ENCODE results near the gene NATD1. TPM values are rescaled to one million over a fixed set of nuclear protein-coding genes. Genes with fewer than 3 reads are reported as not detected.
A peak's percentile ranks its signal among the peaks of the same experiment; 100 is the strongest.

NATD1 gene
- total RNA-seq, 1 donor from 2014 or later = 15.7 TPM

DNA sequence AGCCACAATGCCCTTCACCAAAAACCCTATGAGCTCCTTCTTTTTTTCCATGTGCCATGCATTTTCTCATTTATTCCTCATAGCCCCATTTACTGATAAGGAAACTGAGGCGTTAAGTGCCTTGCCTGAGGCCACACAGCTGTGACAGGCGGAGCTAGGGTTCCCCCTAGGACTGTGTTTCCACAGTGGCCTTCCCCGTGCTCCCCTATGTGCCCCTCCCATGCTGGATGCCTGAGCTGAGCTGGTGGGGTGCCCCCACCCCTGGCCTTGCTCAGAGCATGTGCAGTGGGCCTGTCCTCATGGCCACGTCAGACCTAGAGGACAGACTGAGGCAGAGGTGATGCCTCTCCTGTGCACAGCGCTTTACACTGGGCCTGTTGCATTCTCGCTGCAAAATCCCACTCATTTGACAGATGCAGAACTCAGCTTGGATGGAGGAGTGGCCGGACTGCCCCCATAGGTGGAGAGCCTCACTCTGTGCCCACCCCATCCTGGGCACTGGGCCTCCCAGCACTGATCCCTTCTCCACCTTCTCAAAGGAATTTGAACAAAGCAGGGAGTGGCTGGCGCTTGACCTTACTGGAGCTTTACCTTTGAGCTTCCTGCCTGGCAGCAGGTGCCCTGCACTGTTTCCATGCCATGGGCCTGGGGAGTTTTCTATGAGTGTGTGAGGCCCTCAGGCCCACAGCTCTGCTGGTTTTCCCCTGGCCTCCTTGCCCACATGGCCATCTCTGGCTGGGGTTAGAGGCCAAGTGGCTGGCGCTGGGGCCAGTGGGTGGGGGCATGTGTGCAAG, 33.9 kb upstream of the NATD1 start:
- intact Hi-C loops (cut with DNase I) = no loop called here
- peak overlapping the region; percentile 96 for H3K4me3 ChIP-seq
- DNase-seq (no peak), ATAC-seq (peak; percentile 12 to 18)
- peaks cover 9% of the 10 kb centered on the region for H3K36me3 ChIP-seq
- peak overlapping the region; percentile 95 for H3K27ac ChIP-seq
- peaks cover 45% of the 10 kb centered on the region for H3K4me1 ChIP-seq
- H3K9me3 ChIP-seq = no peaks in the 10 kb centered on the region
- H3K27me3 ChIP-seq (ENCODE audit: low read depth) = no peaks in the 10 kb centered on the region
- TF ChIP-seq, protein P1, sequence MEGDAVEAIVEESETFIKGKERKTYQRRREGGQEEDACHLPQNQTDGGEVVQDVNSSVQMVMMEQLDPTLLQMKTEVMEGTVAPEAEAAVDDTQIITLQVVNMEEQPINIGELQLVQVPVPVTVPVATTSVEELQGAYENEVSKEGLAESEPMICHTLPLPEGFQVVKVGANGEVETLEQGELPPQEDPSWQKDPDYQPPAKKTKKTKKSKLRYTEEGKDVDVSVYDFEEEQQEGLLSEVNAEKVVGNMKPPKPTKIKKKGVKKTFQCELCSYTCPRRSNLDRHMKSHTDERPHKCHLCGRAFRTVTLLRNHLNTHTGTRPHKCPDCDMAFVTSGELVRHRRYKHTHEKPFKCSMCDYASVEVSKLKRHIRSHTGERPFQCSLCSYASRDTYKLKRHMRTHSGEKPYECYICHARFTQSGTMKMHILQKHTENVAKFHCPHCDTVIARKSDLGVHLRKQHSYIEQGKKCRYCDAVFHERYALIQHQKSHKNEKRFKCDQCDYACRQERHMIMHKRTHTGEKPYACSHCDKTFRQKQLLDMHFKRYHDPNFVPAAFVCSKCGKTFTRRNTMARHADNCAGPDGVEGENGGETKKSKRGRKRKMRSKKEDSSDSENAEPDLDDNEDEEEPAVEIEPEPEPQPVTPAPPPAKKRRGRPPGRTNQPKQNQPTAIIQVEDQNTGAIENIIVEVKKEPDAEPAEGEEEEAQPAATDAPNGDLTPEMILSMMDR (IDR thresholded peaks at IDR 0.05) = no peak

DNA sequence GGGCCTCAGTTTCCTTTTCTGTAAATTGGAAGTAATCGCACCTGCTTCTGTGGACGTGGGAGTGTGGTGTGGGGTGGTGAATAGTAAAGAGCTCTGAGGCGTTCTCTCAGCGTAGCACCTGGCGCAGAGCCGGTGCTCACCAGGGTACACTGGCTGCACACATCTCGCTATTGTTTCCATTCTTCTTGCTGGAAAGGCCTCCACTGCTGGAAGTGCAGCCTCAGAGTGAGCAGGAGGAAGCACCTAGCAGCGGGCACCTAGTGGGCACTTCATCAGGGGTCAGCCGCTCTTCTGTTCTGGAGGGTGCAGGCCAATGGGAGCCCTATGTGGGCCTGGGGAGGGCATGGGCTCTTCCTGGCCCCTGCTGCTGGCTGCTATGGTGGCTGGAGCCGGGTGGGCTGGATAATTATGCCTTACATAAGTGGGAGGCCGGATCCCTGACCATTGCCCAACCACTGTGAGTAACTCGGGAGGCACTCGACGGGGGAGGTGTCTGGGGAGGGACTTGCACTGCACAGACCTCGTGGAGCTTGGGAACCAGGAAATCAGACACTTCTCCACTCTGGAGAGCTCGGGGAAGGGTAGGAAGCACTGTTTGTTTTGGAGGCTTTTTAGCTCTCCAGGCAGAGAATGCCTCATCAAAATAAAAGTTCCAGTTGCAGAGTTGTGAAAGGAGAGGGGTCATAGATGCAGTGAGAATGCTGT, 33.0 kb upstream of the NATD1 start:
- DNase-seq (peak; percentile 95), ATAC-seq (peak; percentile 72 to 75)
- intact Hi-C loops (cut with DNase I) = no loop called here
- no peaks in the 10 kb centered on the region for H3K27me3 ChIP-seq (ENCODE audit: low read depth)
- TF ChIP-seq, protein P1 (IDR thresholded peaks at IDR 0.05) = no peak
- peaks cover 45% of the 10 kb centered on the region for H3K4me1 ChIP-seq
- peak overlapping the region; percentile 96 for H3K4me3 ChIP-seq
- peak overlapping the region; percentile 95 for H3K27ac ChIP-seq
- H3K36me3 ChIP-seq = peaks cover under 1% of the 10 kb centered on the region
- H3K9me3 ChIP-seq = no peaks in the 10 kb centered on the region

GRCh38 chr17:21285164-21286065, 32.2 kb upstream of the NATD1 start:
- Histone ChIP-seq H3K4me1 (peaks cover 45% of the 10 kb centered on the region), H3K4me3 (peak overlapping the region; percentile 96), H3K9me3 (no peaks in the 10 kb centered on the region), H3K36me3 (no peaks in the 10 kb centered on the region), H3K27ac (peak overlapping the region; percentile 95), H3K27me3 (ENCODE audit: low read depth) (no peaks in the 10 kb centered on the region)
- TF ChIP-seq, protein P1 (IDR thresholded peaks at IDR 0.05) = no peak
- no peak for DNase-seq
- ATAC-seq = no peak
- intact Hi-C loops (cut with DNase I) = no loop called here

DNA sequence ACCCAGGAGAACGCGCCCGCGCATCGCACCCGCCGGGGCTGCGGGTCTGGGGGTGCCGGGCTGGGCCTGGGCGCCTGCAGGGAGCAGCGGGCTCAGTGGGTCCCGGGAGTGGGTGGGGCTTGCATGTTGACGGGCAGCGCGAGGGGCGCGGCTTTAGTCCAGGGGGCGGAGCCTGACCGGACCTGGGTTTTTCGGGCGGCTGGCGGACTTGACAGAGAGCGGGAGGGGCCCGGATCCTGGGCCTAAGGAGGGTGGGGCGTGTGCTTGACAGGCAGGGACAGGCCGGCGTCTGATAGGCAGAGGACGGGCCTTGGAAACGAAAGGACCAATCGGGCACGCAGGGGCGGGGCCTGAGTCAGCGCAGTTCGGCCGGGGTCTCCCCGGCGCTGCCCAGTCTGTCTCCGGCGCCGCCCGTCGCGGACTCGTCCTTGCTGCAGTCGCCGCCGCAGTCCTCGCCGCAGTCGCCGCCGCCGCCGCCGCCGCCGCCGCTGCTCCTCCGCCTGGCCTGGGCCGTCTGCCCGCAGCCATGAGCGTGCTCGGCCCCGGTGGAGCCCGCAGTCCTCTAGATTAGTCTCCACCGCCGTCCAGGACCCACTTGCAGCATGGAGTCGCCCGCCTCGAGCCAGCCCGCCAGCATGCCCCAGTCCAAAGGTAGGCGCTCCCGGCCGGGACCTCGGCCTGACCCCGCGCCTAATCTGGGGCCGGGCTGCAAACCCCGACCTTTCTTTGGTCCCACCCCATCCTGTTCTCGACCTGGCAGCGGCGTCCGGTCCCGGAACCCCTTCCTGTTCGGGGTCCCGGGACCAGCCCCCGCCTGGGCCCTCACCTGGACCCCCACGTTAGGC, 31.3 kb upstream of the NATD1 start, which contains the start of gene MAP2K3:
MAP2K3 (plus strand) TSS at position 393 of the 845 bp plus-strand sequence; CDS start at position 603, 210 bp downstream.
- ATAC-seq (peak; percentile 80 to 86), DNase-seq (peak; percentile 99)
- H3K9me3 ChIP-seq = no peaks in the 10 kb centered on the region
- peak within 1 kb of the TSS; percentile 95 for H3K27ac ChIP-seq
- H3K36me3 ChIP-seq = no peaks in the 10 kb centered on the region
- TF ChIP-seq, protein P1 (IDR thresholded peaks at IDR 0.05) = no peak
- H3K4me3 ChIP-seq = peak within 1 kb of the TSS; percentile 96
- peaks cover 52% of the 10 kb centered on the region for H3K4me1 ChIP-seq
- intact Hi-C loops (cut with DNase I) = no loop called here
- no peaks in the 10 kb centered on the region for H3K27me3 ChIP-seq (ENCODE audit: low read depth)

Measured in lower lobe of right lung (tissue), 2 donors.